HepG2 (cell line): Measurements from ENCODE around the gene PSD4. TPM values are rescaled to one million over a fixed set of nuclear protein-coding genes. Genes with fewer than 3 reads are reported as not detected.

ENCODE experiments used
- ARID4A ChIP-seq: sonication (generic); formaldehyde crosslinking; IDR thresholded peaks from 2 replicates; pipeline ENCODE4 v1.5.0; 2020; ENCODE audit warnings: mild to moderate bottlenecking, missing genetic modification reagents, borderline replicate concordance
- NFKB2 ChIP-seq: sonication (generic); formaldehyde crosslinking; IDR thresholded peaks from 2 replicates; pipeline ENCODE4 v1.4.0; 2020; ENCODE audit warnings: missing genetic modification reagents, borderline replicate concordance
- RBM22 ChIP-seq: fragments of 200-400 bp; formaldehyde crosslinking; optimal IDR thresholded peaks from 2 replicates; pipeline ENCODE3; 2017; ENCODE audit warnings: mild to moderate bottlenecking, low read length, moderate library complexity
- RFX3 ChIP-seq: IDR thresholded peaks from 2 replicates; pipeline ENCODE4 v1.6.1; 2016; ENCODE audit warnings: missing biosample characterization, missing genetic modification reagents
- WIZ ChIP-seq: sonication (generic); formaldehyde crosslinking; IDR thresholded peaks from 2 replicates; pipeline ENCODE4 v1.5.1; 2020; ENCODE audit warnings: mild to moderate bottlenecking, missing genetic modification reagents
- ZNF275 ChIP-seq: sonication (generic); formaldehyde crosslinking; IDR thresholded peaks from 2 replicates; pipeline ENCODE4 v1.8.0; 2022; ENCODE audit warnings: missing genetic modification reagents, mild to moderate bottlenecking, inconsistent platforms, borderline replicate concordance
- ZNF292 ChIP-seq: sonication (generic); formaldehyde crosslinking; IDR thresholded peaks from 2 replicates; pipeline ENCODE4 v1.8.1; 2022; ENCODE audit warnings: mild to moderate bottlenecking, low read depth, missing genetic modification reagents, borderline replicate concordance
- ZNF350 ChIP-seq: sonication (generic); formaldehyde crosslinking; IDR thresholded peaks from 2 replicates; pipeline ENCODE4 v1.4.0; 2020; ENCODE audit warnings: mild to moderate bottlenecking, low read depth, missing genetic modification reagents, borderline replicate concordance
- ZNF598 ChIP-seq: sonication (generic); formaldehyde crosslinking; IDR thresholded peaks from 2 replicates; pipeline ENCODE4 v1.5.1; 2020; ENCODE audit warnings: mild to moderate bottlenecking, missing genetic modification reagents, borderline replicate concordance
- ZNF652 ChIP-seq: IDR thresholded peaks from 2 replicates; pipeline ENCODE4 v1.6.1; 2016; ENCODE audit warnings: low read depth, borderline replicate concordance
- polyA plus RNA-seq, 8 experiments: library from polyadenylated mRNA; depleted of rRNA in 3 of 8; stranded (reverse) in 7 of 8; unstranded in 1 of 8; fragments of >200 nt; fragmentation: Illumina TruSeq in 4 of 8; extraction: Trizol in 4 of 8; gene quantifications; 2 replicates each; pipeline versions ENCODE4 v1.2.1 to v1.2.3, GENCODE V29; 2011 to 2016; ENCODE audit warnings: low read depth in 4 of 8, missing spikeins in 1 of 8, mixed read lengths in 1 of 8; ENCODE audit not compliant: insufficient read depth in 1 of 8
- total RNA-seq, 5 experiments: library from RNA; depleted of rRNA; stranded (reverse); fragments of >200 nt; fragmentation: Illumina TruSeq; extraction: Trizol; gene quantifications; 2 replicates each; pipeline ENCODE4 v1.2.3, GENCODE V29; 2016; ENCODE audit warnings: low read depth in 1 of 5
- TF ChIP-seq, protein P1 (sequence below): IDR thresholded peaks from 2 replicates; pipeline ENCODE4 v1.6.1; 2016; ENCODE audit warnings: control low read depth
- TF ChIP-seq, protein P2 (sequence below), 2 experiments: fragments of 450-650 bp in 1 of 2; sonication (generic) in 1 of 2; formaldehyde crosslinking in 1 of 2; IDR thresholded peaks; 2 replicates each; pipeline versions ENCODE4 v1.6.1 to v1.8.0; 2016 to 2022; ENCODE audit warnings: antibody characterized with exemption in 1 of 2, mild to moderate bottlenecking in 1 of 2, missing genetic modification reagents in 1 of 2

PSD4 gene
- total and polyA plus RNA-seq, 2 of the 13 experiments (the other 11 are each of a cell fraction or from before 2014, with no cell fraction given) = 5.8 to 9.4 TPM

DNA sequence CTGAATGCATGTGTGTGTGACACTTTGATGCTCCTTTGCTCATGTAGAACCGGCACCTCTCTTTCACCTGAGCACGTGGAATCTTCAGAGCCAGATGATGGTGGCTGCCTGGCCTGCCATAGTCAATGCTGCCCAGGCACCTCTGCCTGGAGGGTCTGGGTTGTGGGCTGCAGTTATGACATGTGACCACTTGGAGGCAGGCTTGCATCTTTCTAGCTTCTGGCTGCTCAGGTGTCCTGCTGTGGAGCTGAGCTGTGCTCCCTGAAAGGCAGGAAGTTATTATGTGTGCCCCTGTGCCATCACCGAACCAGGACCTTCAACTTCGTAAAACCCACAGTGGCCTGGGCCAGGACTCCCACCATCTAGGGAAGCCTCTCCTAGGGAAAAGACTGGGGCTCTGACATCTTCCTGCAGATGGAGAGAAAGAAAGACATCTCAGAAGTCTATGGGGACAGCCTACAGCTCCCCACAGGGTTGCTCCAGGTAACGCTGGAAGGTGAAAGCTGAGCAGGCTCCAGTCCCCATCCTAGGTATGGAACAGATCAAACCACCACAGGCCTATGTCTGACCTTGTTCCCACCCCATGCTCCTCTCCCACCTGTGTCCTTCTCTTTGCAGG lies 30.2 kb downstream of the PSD4 start (continued):
- peak; percentile 42; the same call in 1 of the 2 replicates for TF ChIP-seq ARID4A (CRISPR knock-in tag)
- TF ChIP-seq, protein P1, sequence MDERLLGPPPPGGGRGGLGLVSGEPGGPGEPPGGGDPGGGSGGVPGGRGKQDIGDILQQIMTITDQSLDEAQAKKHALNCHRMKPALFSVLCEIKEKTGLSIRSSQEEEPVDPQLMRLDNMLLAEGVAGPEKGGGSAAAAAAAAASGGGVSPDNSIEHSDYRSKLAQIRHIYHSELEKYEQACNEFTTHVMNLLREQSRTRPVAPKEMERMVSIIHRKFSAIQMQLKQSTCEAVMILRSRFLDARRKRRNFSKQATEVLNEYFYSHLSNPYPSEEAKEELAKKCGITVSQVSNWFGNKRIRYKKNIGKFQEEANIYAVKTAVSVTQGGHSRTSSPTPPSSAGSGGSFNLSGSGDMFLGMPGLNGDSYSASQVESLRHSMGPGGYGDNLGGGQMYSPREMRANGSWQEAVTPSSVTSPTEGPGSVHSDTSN (CRISPR knock-in tag) = no peak
- no peak for TF ChIP-seq ZNF652 (CRISPR knock-in tag)
- TF ChIP-seq NFKB2 = peak; percentile 57; the same call in 1 of the 2 replicates
- TF ChIP-seq RFX3 (CRISPR knock-in tag) = no peak
- TF ChIP-seq WIZ (CRISPR knock-in tag) = no peak
- TF ChIP-seq, protein P2, sequence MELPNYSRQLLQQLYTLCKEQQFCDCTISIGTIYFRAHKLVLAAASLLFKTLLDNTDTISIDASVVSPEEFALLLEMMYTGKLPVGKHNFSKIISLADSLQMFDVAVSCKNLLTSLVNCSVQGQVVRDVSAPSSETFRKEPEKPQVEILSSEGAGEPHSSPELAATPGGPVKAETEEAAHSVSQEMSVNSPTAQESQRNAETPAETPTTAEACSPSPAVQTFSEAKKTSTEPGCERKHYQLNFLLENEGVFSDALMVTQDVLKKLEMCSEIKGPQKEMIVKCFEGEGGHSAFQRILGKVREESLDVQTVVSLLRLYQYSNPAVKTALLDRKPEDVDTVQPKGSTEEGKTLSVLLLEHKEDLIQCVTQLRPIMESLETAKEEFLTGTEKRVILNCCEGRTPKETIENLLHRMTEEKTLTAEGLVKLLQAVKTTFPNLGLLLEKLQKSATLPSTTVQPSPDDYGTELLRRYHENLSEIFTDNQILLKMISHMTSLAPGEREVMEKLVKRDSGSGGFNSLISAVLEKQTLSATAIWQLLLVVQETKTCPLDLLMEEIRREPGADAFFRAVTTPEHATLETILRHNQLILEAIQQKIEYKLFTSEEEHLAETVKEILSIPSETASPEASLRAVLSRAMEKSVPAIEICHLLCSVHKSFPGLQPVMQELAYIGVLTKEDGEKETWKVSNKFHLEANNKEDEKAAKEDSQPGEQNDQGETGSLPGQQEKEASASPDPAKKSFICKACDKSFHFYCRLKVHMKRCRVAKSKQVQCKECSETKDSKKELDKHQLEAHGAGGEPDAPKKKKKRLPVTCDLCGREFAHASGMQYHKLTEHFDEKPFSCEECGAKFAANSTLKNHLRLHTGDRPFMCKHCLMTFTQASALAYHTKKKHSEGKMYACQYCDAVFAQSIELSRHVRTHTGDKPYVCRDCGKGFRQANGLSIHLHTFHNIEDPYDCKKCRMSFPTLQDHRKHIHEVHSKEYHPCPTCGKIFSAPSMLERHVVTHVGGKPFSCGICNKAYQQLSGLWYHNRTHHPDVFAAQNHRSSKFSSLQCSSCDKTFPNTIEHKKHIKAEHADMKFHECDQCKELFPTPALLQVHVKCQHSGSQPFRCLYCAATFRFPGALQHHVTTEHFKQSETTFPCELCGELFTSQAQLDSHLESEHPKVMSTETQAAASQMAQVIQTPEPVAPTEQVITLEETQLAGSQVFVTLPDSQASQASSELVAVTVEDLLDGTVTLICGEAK (IDR thresholded peaks at IDR 0.05) = no peak
- TF ChIP-seq, protein P2 (CRISPR knock-in tag; IDR thresholded peaks at IDR 0.05) = no peak
- TF ChIP-seq ZNF292 (CRISPR knock-in tag) = no peak; the same call in 1 of the 2 replicates
- TF ChIP-seq ZNF598 (CRISPR knock-in tag) = peak; percentile 88; the same call in 1 of the 2 replicates
- TF ChIP-seq ZNF350 = peak; percentile 91
- TF ChIP-seq ZNF275 (CRISPR knock-in tag) = no peak
- TF ChIP-seq RBM22 = no peak
